GM18517 (cell line): ENCODE results near the gene THAP6.
"Not testable (repeated sequence)": the region's sequence is repeated elsewhere in the genome, so short reads cannot be mapped to it uniquely, and the experiment has no call there.

Experiments used
- ATAC-seq: cut with Tn5 transposase; IDR thresholded peaks from one replicate; pipeline ENCODE4 v1.9.1; 2021; ENCODE audit warnings: mild to moderate bottlenecking, moderate library complexity; ENCODE audit not compliant: unreplicated experiment

The THAP6 gene

DNA sequence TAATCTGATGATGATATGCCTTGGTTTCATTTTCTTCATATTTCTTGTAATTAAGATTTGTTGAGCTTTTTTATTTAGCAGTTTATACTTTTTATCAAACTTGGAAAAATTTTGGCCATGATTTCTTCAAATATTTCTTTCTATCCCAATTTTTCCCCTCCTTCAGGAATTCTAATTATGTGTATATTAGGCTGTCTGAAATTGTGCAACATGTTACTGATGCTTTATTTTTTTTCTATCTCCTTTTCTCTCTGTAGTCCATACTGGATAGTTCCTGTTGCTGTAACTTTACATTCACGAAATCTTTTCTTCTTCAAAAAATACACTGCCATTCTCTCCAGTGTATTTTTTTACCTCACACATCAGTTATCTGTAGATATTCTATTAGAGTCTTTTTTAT lies 10.8 kb downstream of the THAP6 start:
- no peak for ATAC-seq

- no peak for ATAC-seq
Observed at GRCh38 chr4:75525910-75526309, 11.6 kb downstream of the THAP6 start.

DNA sequence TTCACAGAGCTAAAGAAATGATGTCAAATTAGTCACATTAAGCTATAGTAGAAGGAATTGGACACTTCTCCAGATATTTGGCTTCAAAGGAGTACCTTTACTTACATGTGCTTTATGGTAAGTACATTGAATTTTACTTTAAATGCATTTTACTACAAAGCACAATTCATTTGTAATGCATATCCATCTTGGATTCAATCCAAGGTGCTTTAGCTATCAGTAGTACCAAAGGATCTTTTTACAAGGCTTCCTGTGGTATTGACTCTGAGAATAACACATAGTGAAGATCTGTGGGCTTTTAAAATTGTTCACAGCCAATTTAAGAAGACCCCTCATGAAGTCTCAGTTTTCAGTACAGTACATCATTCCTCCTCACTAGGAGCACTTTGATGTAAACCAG lies 13.2 kb downstream of the THAP6 start:
- no peak for ATAC-seq

GRCh38 chr4:75530556-75531322 lies 16.5 kb downstream of the THAP6 start:
- no peak for ATAC-seq

DNA sequence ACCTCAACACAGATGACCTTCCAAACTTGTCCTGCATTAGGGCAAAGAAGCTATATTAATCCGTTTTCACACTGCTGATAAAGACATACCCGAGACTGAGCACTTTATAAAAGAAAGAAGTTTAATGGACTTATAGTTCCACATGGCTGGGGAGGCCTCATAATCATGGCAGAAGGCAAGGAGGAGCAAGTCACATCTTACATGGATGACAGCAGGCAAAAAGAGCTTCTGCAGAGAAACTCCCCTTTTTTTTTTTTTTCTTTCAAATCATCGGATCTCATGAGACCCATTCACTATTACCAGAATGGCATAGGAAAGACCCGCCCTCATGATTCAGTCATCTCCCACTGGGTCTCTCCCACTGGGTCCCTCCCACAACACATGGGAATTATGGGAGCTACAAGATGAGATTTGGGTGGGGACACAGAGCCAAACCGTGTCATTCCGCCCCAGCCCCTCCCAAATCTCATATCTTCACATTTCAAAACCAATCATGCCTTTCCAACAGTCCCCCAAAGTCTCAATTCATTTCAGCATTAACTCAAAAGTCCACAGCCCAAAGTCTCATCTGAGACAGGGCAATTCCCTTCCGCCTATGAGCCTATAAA lies 17.4 kb downstream of the THAP6 start:
- not testable (repeated sequence) for ATAC-seq

- ATAC-seq, result not testable (repeated sequence)
Observed at GRCh38 chr4:75533339-75533887, 19.1 kb downstream of the THAP6 start.

GRCh38 chr4:75533926-75534325 lies 19.7 kb downstream of the THAP6 start:
- ATAC-seq, result not testable (repeated sequence)

GRCh38 chr4:75537308-75537707 lies 23.0 kb downstream of the THAP6 start:
- ATAC-seq, result not testable (repeated sequence)

DNA sequence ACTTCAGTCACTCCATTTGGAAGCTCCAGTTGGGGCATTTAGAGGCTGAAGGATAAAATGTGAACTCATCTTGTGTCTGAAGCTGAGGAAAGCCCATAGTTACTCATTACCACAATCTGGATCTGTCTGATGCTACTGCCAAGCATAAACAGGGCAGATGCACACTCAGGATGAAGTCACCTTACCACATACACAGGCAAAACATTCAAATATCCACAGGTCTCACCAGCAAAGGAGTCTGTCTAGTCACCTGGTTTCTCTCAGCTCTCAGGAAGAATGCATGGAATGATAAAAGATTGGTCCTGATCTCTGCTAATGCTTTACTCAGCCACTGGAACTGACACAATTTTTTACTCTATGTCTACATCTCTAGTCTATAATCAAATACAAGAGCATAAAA lies 28.6 kb downstream of the THAP6 start:
- ATAC-seq, result no peak

- not testable (repeated sequence) for ATAC-seq
Observed at GRCh38 chr4:75544220-75544619, 29.9 kb downstream of the THAP6 start.

DNA sequence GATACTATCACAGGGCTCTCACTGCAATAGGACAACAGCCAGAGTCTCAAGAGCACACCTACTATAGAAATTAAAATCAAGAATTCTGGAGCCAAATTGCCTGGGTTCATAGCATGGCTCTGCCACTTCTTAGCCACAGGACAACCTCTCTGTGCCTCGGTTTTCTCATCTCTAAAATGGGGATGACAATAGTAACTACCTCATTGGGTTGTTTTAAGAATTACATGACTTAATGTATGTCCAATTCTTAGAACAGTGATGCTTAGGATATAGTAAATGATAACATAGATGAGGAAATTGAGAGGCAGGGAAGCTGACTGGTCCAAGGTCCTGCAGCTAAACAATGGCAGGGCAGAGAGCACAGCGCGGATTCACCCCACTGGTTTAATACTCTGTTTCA lies 30.6 kb downstream of the THAP6 start:
- no peak for ATAC-seq

GRCh38 chr4:75545526-75545925 lies 31.3 kb downstream of the THAP6 start:
- no peak for ATAC-seq

GRCh38 chr4:75547647-75548387 lies 33.5 kb downstream of the THAP6 start:
- no peak for ATAC-seq

DNA sequence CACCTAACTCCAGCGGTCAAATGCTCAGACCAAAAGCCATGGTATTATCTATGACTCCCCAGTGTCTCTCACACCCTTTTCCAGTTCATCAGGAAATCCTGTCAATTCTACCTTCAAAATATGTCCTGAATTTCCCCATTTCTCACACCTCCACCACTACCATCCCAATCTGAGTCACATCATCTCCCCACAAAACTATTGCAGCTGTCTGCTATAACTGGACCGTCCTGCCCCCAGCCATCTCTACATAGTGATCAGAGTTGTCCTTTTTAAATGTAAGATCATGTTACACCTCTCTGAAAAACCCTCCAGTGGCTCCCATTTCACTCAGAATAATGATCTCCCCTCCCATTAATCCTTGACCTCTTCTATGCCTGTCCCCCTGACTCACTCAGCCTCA lies 34.7 kb downstream of the THAP6 start:
- no peak for ATAC-seq

- no peak for ATAC-seq
Observed at GRCh38 chr4:75552452-75552851, 38.2 kb downstream of the THAP6 start.

DNA sequence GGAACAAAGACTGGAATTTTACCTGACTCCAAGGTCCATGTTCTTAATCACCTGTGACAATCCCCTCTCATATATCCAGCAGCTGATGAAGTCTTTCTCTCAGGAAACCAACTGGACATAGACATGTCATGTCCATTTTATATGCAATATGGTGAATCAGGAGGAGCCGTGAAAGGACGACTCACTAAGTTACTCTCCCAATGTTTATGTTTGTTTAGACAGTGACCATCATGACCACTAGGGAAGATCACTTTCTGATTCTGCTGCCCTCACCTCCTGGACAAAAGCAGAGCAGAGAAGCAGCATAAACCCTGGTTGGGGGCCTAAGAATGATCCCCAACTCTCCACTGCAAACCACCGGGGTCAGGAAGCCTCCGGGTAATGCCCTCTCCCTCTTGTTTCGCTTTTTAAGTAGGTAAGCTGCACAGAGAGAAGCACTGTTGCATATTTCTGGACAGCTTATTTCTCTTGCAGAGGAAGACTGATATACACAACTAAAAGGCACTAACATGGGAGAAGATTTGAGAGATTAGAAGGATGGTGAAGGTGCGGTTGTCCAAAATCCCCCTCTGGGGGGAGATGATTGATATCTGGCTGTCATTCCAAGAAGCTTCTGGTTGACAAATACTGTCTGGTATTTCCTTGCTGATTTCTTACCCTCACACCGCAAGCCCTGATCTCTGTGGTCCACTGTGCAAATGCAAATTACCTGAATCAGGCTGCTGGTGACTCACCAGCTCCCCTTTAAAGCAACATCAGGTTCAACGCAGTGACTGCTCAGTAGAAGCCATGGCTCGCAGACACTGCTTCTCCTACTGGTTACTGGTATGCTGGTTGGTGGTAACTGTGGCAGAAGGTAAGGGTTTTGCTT lies 41.3 kb downstream of the THAP6 start, which contains the start of gene ODAPH:
ODAPH (plus strand) TSS at position 773 of the 871 bp plus-strand sequence; CDS start at position 790, 17 bp downstream.
- ATAC-seq, result peak; percentile 81

GRCh38 chr4:75557696-75558095 lies 43.4 kb downstream of the THAP6 start:
- no peak for ATAC-seq

- no peak for ATAC-seq
Observed at GRCh38 chr4:75561789-75562188, 47.5 kb downstream of the THAP6 start.

- ATAC-seq, result no peak
Observed at GRCh38 chr4:75564023-75564422, 49.8 kb downstream of the THAP6 start.

GRCh38 chr4:75565481-75565880 lies 51.2 kb downstream of the THAP6 start:
- no peak for ATAC-seq
